DOHH2 (cell line): ENCODE results near the gene PPP2R3A.

Source experiments
- CTCF ChIP-seq: fragments of 200-600 bp; sonication (generic); IDR thresholded peaks from one replicate; pipeline ENCODE4 v1.5.1; 2014; ENCODE audit warnings: antibody characterized with exemption, mild to moderate bottlenecking, low read depth, low read length; ENCODE audit not compliant: poor library complexity, severe bottlenecking
- EZH2phosphoT487 ChIP-seq: fragments of 200-600 bp; sonication (generic); IDR thresholded peaks from 2 replicates; pipeline ENCODE4 v1.6.1; 2017; ENCODE audit warnings: borderline replicate concordance, mild to moderate bottlenecking, antibody characterized with exemption, low read length, moderate library complexity, mixed read lengths

GRCh38 chr3:136196064-136196400 is 230.5 kb downstream of the PPP2R3A start, which contains the start of gene MSL2:
- TF ChIP-seq CTCF (no peak), EZH2phosphoT487 (no peak)
